Endodermal cell (in vitro differentiated cells): ENCODE data around the gene CGB3. TPM values are rescaled to one million over a fixed set of nuclear protein-coding genes. Genes with fewer than 3 reads are reported as not detected.
"Not testable (repeated sequence)": the region's sequence is repeated elsewhere in the genome, so short reads cannot be mapped to it uniquely, and the experiment has no call there.

Source experiments
- DNase-seq: peaks from one replicate; pipeline ENCODE4 v3.0.0-alpha.2; 2017
- H3K27ac ChIP-seq: 2 replicates; pipeline ENCODE4 v1.5.1; 2013; ENCODE audit warnings: mild to moderate bottlenecking, low read depth, low read length, moderate library complexity
- H3K27me3 ChIP-seq: 2 replicates; pipeline ENCODE4 v1.6.1; 2013; ENCODE audit warnings: mild to moderate bottlenecking, low read length, moderate library complexity; ENCODE audit not compliant: insufficient read depth, control insufficient read depth, poor library complexity, severe bottlenecking
- H3K36me3 ChIP-seq: 2 replicates; pipeline ENCODE4 v1.7.0; 2013; ENCODE audit warnings: mild to moderate bottlenecking, low read length, moderate library complexity; ENCODE audit not compliant: control insufficient read depth, insufficient read depth
- H3K4me1 ChIP-seq: one replicate; pipeline ENCODE4 v1.7.0; 2013; ENCODE audit warnings: low read length; ENCODE audit not compliant: control insufficient read depth, insufficient read depth
- H3K4me3 ChIP-seq: 2 replicates; pipeline ENCODE4 v1.5.1; 2013; ENCODE audit warnings: mild to moderate bottlenecking, low read length, moderate library complexity
- H3K9ac ChIP-seq: 2 replicates; pipeline ENCODE4 v1.6.1; 2013; ENCODE audit warnings: mild to moderate bottlenecking, low read length, moderate library complexity; ENCODE audit not compliant: poor library complexity, severe bottlenecking; ENCODE audit errors: extremely low read depth
- H3K9me3 ChIP-seq: 2 replicates; pipeline ENCODE4 v1.6.1; 2013; ENCODE audit warnings: mild to moderate bottlenecking, low read length, moderate library complexity; ENCODE audit not compliant: control insufficient read depth
- H3K27ac Mint-ChIP-seq: 2 replicates; pipeline ENCODE4 v1.8.0; 2020; ENCODE audit warnings: mixed read lengths
- H3K27me3 Mint-ChIP-seq: 2 replicates; pipeline ENCODE4 v1.8.0; 2021; ENCODE audit warnings: mild to moderate bottlenecking, mixed read lengths; ENCODE audit not compliant: insufficient read depth
- H3K36me3 Mint-ChIP-seq: 2 replicates; pipeline ENCODE4 v1.8.0; 2020; ENCODE audit warnings: low read depth, mixed read lengths
- H3K4me1 Mint-ChIP-seq: 2 replicates; pipeline ENCODE4 v1.8.0; 2020; ENCODE audit warnings: mixed read lengths
- H3K4me3 Mint-ChIP-seq: 2 replicates; pipeline ENCODE4 v1.8.0; 2020; ENCODE audit warnings: mild to moderate bottlenecking, moderate library complexity, mixed read lengths
- H3K9me3 Mint-ChIP-seq: 2 replicates; pipeline ENCODE4 v1.8.0; 2020; ENCODE audit warnings: mild to moderate bottlenecking, mixed read lengths
- CTCF ChIP-seq: fragments of 200-600 bp; sonication (generic); conservative IDR thresholded peaks from 2 replicates; pipeline ENCODE4 v1.5.0; 2021; ENCODE audit warnings: antibody characterized with exemption, mild to moderate bottlenecking
- WGBS, 2 experiments: methylation state at CpG; one replicate each; pipeline versions ENCODE4 v1.1.5 to v1.1.7; 2013; ENCODE audit warnings: missing lambda C conversion rate in 2 of 2, mixed read lengths in 1 of 2; ENCODE audit not compliant: insufficient coverage in 1 of 2, insufficient read length in 1 of 2; 5-methylcytosine and 5-hydroxymethylcytosine counted together
- total RNA-seq, 2 donors: library from RNA; stranded (reverse); fragmentation: NEBNext Ultra II Directional in 1 of 2; extraction: Animal tissue kit (Norgen Biotek cat#: 25700) in 1 of 2; gene quantifications; 2 replicates in 1 of 2; 3 replicates in 1 of 2; pipeline ENCODE4 v1.2.1, GENCODE V29; 2021

Gene CGB3
- total RNA-seq, 2 donors from 2014 or later: not detected

DNA sequence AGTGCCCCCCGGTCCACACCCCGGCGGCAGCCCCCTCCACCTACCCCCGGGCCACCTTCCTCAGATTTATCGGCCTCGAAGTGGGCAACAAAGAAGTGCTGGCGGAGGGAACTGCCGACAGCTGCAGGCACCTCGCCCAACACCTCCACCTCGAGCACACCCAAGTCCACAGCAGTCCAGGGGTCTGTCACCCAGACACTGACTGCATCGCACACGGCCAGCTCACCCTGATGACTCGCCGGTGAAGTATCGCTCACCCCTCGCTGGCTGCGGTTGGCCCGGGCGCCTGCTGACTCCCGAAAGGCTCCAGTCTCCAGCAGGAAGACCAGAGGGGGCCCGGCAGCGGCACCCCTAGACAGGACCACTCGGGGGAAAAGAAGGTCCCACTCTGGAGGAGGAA, 1.5 kb upstream of the CGB3 start:
- H3K4me3 Mint-ChIP-seq, H3K4me1 Mint-ChIP-seq, H3K9me3 ChIP-seq, H3K9ac ChIP-seq, H3K4me3 ChIP-seq, H3K9me3 Mint-ChIP-seq, H3K4me1 ChIP-seq, DNase-seq, H3K36me3 Mint-ChIP-seq, H3K36me3 ChIP-seq, H3K27me3 ChIP-seq, H3K27ac Mint-ChIP-seq, H3K27ac ChIP-seq: not testable (repeated sequence)
- WGBS, 2 experiments: 84 to 88% methylated on average over 7 to 23 of the region's 23 CpGs
- peaks cover 25% of the 10 kb centered on the region for H3K27me3 Mint-ChIP-seq

DNA sequence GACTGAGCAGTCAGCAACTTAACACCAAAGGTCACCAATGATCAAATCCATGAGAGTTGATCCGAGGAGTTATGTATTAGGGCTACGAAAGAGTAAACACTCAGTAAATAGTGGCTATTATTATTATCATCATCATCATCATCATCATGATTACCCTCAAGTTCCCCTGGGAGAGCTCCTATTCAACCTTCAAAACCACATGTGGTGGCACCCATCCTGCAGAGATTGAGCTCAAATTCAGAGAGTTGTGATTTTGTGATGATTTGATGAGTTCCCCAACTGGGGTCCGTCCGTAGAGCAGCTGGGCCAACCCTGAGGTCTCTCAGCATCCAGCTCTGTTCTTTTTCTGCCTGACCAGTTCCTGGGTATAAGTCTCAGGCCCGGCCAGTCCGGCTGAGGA, 955 bp upstream of the CGB3 start:
- not testable (repeated sequence) for H3K27me3 ChIP-seq, H3K9ac ChIP-seq, H3K9me3 ChIP-seq, H3K9me3 Mint-ChIP-seq, H3K4me3 ChIP-seq, H3K4me3 Mint-ChIP-seq, H3K36me3 Mint-ChIP-seq, DNase-seq, H3K27ac Mint-ChIP-seq, H3K4me1 Mint-ChIP-seq, H3K27ac ChIP-seq, H3K4me1 ChIP-seq, H3K36me3 ChIP-seq
- peaks cover 30% of the 10 kb centered on the region for H3K27me3 Mint-ChIP-seq
- WGBS, 2 experiments: no CpG with 5 or more reads among the region's 6 CpGs

GRCh38 chr19:49022116-49022515, 2.0 kb downstream of the CGB3 start:
- no peak overlapping the region for H3K27ac ChIP-seq
- Mint-ChIP-seq H3K4me1 (peaks cover 7% of the 10 kb centered on the region), H3K27ac (no peak overlapping the region), H3K4me3 (no peak overlapping the region), H3K9me3 (no peaks in the 10 kb centered on the region), H3K27me3 (peaks cover 49% of the 10 kb centered on the region), H3K36me3 (no peaks in the 10 kb centered on the region)
- no peaks in the 10 kb centered on the region for H3K4me1 ChIP-seq
- WGBS, 2 experiments: 90 to 94% methylated on average over 7 to 9 of the region's 9 CpGs
- H3K9me3 ChIP-seq: no peaks in the 10 kb centered on the region
- DNase-seq: no peak
- no peak overlapping the region for H3K9ac ChIP-seq
- no peak for TF ChIP-seq CTCF
- peaks cover 12% of the 10 kb centered on the region for H3K27me3 ChIP-seq
- H3K36me3 ChIP-seq: no peaks in the 10 kb centered on the region
- no peak overlapping the region for H3K4me3 ChIP-seq

DNA sequence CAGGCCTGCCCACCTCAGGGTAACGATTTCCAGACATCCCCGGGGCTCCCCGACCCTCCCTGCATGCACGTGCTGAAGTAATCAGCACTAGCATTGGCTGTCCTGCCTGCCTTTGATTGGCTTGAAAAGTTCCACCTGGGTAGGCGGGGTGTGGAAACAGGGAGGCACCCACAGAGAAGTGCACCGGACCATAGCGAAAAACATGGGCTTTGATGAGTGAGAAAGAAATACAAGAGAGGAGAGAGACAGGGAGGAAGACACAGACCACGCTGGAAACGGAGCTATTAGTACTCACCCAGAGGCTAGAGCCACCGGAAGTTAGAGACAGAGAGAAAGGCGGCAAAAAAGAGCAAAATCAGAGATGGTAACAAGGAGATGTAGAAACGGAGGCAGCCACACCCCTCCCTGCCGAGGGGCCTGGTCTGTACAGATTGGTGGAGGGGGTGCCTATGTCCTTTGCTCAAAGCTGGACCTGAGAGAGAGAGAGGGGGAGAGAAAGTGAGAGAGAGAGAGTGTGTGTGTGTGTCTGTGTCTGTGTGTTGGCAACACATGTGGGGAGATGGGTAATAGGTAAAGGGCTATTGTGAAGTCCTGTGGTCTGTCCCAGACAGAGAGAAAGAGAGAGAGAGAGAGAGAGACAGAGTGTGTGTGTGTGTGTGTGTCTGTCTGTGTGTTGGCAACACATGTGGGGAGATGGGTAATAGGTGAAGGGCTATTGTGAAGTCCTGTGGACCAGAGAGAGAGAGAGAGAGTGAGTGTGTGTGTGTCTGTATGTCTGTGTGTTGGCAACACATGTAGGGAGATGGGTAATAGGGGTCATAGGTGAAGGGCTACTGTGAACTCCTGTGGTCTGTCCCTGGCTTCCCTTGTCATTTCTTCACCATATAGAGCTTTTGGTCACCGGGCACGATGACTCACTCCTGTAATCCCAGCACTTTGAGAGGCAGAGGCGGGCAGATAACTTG, 2.9 kb downstream of the CGB3 start:
- H3K4me3 Mint-ChIP-seq: no peak overlapping the region
- WGBS, 2 experiments: 77% methylated on average over 13 to 16 of the region's 16 CpGs

More for the DNA sequence above, 2.9 kb downstream of the CGB3 start:
- H3K9me3 ChIP-seq: no peaks in the 10 kb centered on the region
- no peaks in the 10 kb centered on the region for H3K36me3 ChIP-seq
- no peaks in the 10 kb centered on the region for H3K4me1 ChIP-seq
- no peak for TF ChIP-seq CTCF
- no peaks in the 10 kb centered on the region for H3K9me3 Mint-ChIP-seq
- no peak overlapping the region for H3K27ac ChIP-seq
- H3K4me1 Mint-ChIP-seq: peaks cover 7% of the 10 kb centered on the region
- H3K27me3 Mint-ChIP-seq: peaks cover 49% of the 10 kb centered on the region
- H3K36me3 Mint-ChIP-seq: no peaks in the 10 kb centered on the region
- no peak overlapping the region for H3K9ac ChIP-seq
- H3K27ac Mint-ChIP-seq: no peak overlapping the region
- H3K4me3 ChIP-seq: no peak overlapping the region
- DNase-seq: no peak
- H3K27me3 ChIP-seq: peaks cover 12% of the 10 kb centered on the region
